ENCODE measurements around the gene PZP.

- TF ChIP-seq CTCF (IDR thresholded peaks at IDR 0.05) = no peak
- no peak for TF ChIP-seq POLR2A (IDR thresholded peaks at IDR 0.05)
Observed at GRCh38 chr12:9143929-9144729, 64.1 kb downstream of the PZP start.

All from body of pancreas (tissue), 4 donors.